H9 (cell line): ENCODE data around the gene SLC2A4. TPM values are rescaled to one million over a fixed set of nuclear protein-coding genes. Genes with fewer than 3 reads are reported as not detected.

Experiments used
- DNase-seq: peaks from one replicate; pipeline ENCODE4 v3.0.0-alpha.2; 2017
- H2AFZ ChIP-seq: one replicate; pipeline ENCODE4 v1.6.1; 2013; ENCODE audit warnings: mild to moderate bottlenecking, low read length, control low read depth, moderate library complexity
- H2AK5ac ChIP-seq: 2 replicates; pipeline ENCODE4 v1.6.1; 2013; ENCODE audit warnings: low read length, control low read depth, mixed read lengths; ENCODE audit not compliant: insufficient read length
- H2BK120ac ChIP-seq: one replicate; pipeline ENCODE4 v1.6.1; 2013; ENCODE audit warnings: low read depth, mild to moderate bottlenecking, low read length, control low read depth, inconsistent platforms; ENCODE audit not compliant: poor library complexity, severe bottlenecking
- H2BK12ac ChIP-seq: 2 replicates; pipeline ENCODE4 v1.6.1; 2013; ENCODE audit warnings: low read length, control low read depth, mixed read lengths, low read depth; ENCODE audit not compliant: insufficient read length
- H2BK15ac ChIP-seq: 2 replicates; pipeline ENCODE4 v1.6.1; 2013; ENCODE audit warnings: low read depth, low read length, control low read depth
- H2BK20ac ChIP-seq: one replicate; pipeline ENCODE4 v1.6.1; 2013; ENCODE audit warnings: low read depth, mild to moderate bottlenecking, low read length, control low read depth, inconsistent platforms; ENCODE audit not compliant: poor library complexity, severe bottlenecking
- H2BK5ac ChIP-seq: 2 replicates; pipeline ENCODE4 v1.6.1; 2013; ENCODE audit warnings: low read length, control low read depth, mixed read lengths; ENCODE audit not compliant: insufficient read length
- H3K14ac ChIP-seq: 2 replicates; pipeline ENCODE4 v1.6.1; 2013; ENCODE audit warnings: low read length, control low read depth; ENCODE audit not compliant: insufficient read depth
- H3K18ac ChIP-seq: 2 replicates; pipeline ENCODE4 v1.6.1; 2013; ENCODE audit warnings: low read depth, mild to moderate bottlenecking, mixed read lengths, low read length, control low read depth; ENCODE audit not compliant: insufficient read length
- H3K23ac ChIP-seq: 2 replicates; pipeline ENCODE4 v1.6.1; 2013; ENCODE audit warnings: low read length, control low read depth, mixed read lengths, low read depth; ENCODE audit not compliant: insufficient read length
- H3K23me2 ChIP-seq: 2 replicates; pipeline ENCODE4 v1.6.1; 2013; ENCODE audit warnings: low read depth, mild to moderate bottlenecking, mixed read lengths, low read length, control low read depth; ENCODE audit not compliant: insufficient read length, poor library complexity, severe bottlenecking
- H3K27ac ChIP-seq: 2 replicates; pipeline ENCODE4 v1.5.1; 2013; ENCODE audit warnings: low read length, control low read depth, mixed read lengths, low read depth; ENCODE audit not compliant: insufficient read length
- H3K27me3 ChIP-seq: 2 replicates; pipeline ENCODE4 v1.6.1; 2013; ENCODE audit warnings: low read length, control low read depth, inconsistent platforms; ENCODE audit not compliant: insufficient read depth
- H3K4ac ChIP-seq: 2 replicates; pipeline ENCODE4 v1.6.1; 2013; ENCODE audit warnings: low read depth, mild to moderate bottlenecking, control low read depth, inconsistent platforms, low read length, moderate library complexity
- H3K4me1 ChIP-seq: 2 replicates; pipeline ENCODE4 v1.6.1; 2013; ENCODE audit warnings: low read length, control low read depth, inconsistent platforms; ENCODE audit not compliant: insufficient read depth
- H3K4me2 ChIP-seq: 2 replicates; pipeline ENCODE4 v1.6.1; 2013; ENCODE audit warnings: low read length, control low read depth, mixed read lengths; ENCODE audit not compliant: insufficient read length, insufficient read depth
- H3K56ac ChIP-seq: 2 replicates; pipeline ENCODE4 v1.6.1; 2013; ENCODE audit warnings: low read depth, mild to moderate bottlenecking, mixed read lengths, low read length, control low read depth; ENCODE audit not compliant: insufficient read length
- H3K79me1 ChIP-seq: 2 replicates; pipeline ENCODE4 v1.6.1; 2013; ENCODE audit warnings: low read depth, mild to moderate bottlenecking, moderate library complexity, low read length, control low read depth, inconsistent platforms; ENCODE audit not compliant: insufficient read depth, poor library complexity, severe bottlenecking
- H3K79me2 ChIP-seq: 2 replicates; pipeline ENCODE4 v1.6.1; 2013; ENCODE audit warnings: low read length, control low read depth, inconsistent platforms; ENCODE audit not compliant: insufficient read depth
- H3K9ac ChIP-seq: 2 replicates; pipeline ENCODE4 v1.6.1; 2013; ENCODE audit warnings: low read length, control low read depth, mixed read lengths; ENCODE audit not compliant: insufficient read length; ENCODE audit errors: extremely low read depth
- H3K9me3 ChIP-seq: one replicate; pipeline ENCODE4 v1.6.1; 2013; ENCODE audit warnings: low read depth, low read length, inconsistent platforms; ENCODE audit not compliant: control insufficient read depth
- H3T11ph ChIP-seq: one replicate; pipeline ENCODE4 v1.6.1; 2013; ENCODE audit warnings: mild to moderate bottlenecking, low read length, control low read depth, inconsistent platforms
- H4K20me1 ChIP-seq: one replicate; pipeline ENCODE4 v1.6.1; 2013; ENCODE audit not compliant: control insufficient read depth, insufficient read length, insufficient read depth
- H4K5ac ChIP-seq: 2 replicates; pipeline ENCODE4 v1.6.1; 2013; ENCODE audit warnings: low read depth, mild to moderate bottlenecking, mixed read lengths, low read length, control low read depth; ENCODE audit not compliant: insufficient read length
- H4K8ac ChIP-seq: replicated peaks from 2 replicates; pipeline ENCODE4 v1.6.1; 2013; ENCODE audit warnings: low read length, control low read depth, mixed read lengths, low read depth; ENCODE audit not compliant: insufficient read length
- H4K91ac ChIP-seq: 2 replicates; pipeline ENCODE4 v1.6.1; 2013; ENCODE audit warnings: low read depth, mild to moderate bottlenecking, moderate library complexity, mixed read lengths, low read length, control low read depth; ENCODE audit not compliant: insufficient read length
- H3K27ac Mint-ChIP-seq, 3 experiments: 2 replicates in 2 of 3; 3 replicates in 1 of 3; pipeline ENCODE4 v1.8.0; 2020 to 2021; ENCODE audit warnings: mixed read lengths in 3 of 3, mild to moderate bottlenecking in 1 of 3, moderate library complexity in 1 of 3
- H3K27me3 Mint-ChIP-seq: 2 replicates; pipeline ENCODE4 v1.8.0; 2021; ENCODE audit warnings: low read depth, mild to moderate bottlenecking, moderate library complexity, mixed read lengths
- H3K36me3 Mint-ChIP-seq, 3 experiments: 2 replicates in 2 of 3; 3 replicates in 1 of 3; pipeline ENCODE4 v1.8.0; 2020 to 2021; ENCODE audit warnings: low read depth in 3 of 3, mixed read lengths in 3 of 3; ENCODE audit not compliant: insufficient read depth in 1 of 3
- H3K4me1 Mint-ChIP-seq, 2 experiments: 2 replicates each; pipeline ENCODE4 v1.8.0; 2020; ENCODE audit warnings: mixed read lengths in 2 of 2
- H3K4me3 Mint-ChIP-seq, 2 experiments: 2 replicates in 1 of 2; 3 replicates in 1 of 2; pipeline ENCODE4 v1.8.0; 2020 to 2021; ENCODE audit warnings: mild to moderate bottlenecking in 2 of 2, mixed read lengths in 2 of 2, moderate library complexity in 1 of 2
- H3K9me3 Mint-ChIP-seq, 2 experiments: 2 replicates in 1 of 2; 3 replicates in 1 of 2; pipeline ENCODE4 v1.8.0; 2020; ENCODE audit warnings: mild to moderate bottlenecking in 2 of 2, mixed read lengths in 2 of 2, moderate library complexity in 1 of 2
- WGBS: extraction: QIAGEN DNeasy Blood & Tissue Kit; methylation state at CpG from one replicate; pipeline ENCODE4 v1.1.7; 2013; ENCODE audit warnings: missing lambda C conversion rate, low lambda C conversion rate, mixed read lengths; ENCODE audit not compliant: insufficient read length; ENCODE audit errors: extremely low coverage; 5-methylcytosine and 5-hydroxymethylcytosine counted together
- total RNA-seq: library from RNA; stranded (reverse); gene quantifications from 2 replicates; pipeline ENCODE4 v1.2.1, GENCODE V29; 2021
- TF ChIP-seq, protein P1 (sequence below): fragments of 200-600 bp; sonication (generic); conservative IDR thresholded peaks from 3 replicates; pipeline ENCODE4 v1.8.0; 2021; ENCODE audit warnings: antibody characterized with exemption, mild to moderate bottlenecking

The SLC2A4 gene
- total RNA-seq, 1 experiment from 2014 or later = 4.4 TPM

DNA sequence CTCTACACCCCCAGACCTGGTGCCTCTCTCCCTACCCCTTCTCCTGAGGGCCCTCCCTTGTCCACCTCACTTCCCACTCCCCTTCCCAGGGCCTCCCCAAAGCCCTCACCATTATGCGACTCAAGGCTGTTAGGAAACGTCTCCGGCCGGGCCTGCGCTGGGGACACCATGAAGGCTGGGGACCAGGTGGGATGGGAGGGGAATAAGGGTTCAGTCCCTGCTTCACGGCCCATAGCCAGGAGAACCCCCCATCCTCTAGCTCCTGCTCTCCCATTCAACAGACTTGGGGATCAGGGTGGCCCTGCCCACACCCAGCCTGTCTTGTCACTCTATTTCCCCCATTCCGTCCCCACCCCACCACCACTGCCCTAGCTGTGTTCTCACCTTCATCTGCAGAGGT, 45.5 kb downstream of the SLC2A4 start:
- H4K20me1 ChIP-seq = no peaks in the 10 kb centered on the region
- no peak overlapping the region for H2AFZ ChIP-seq
- H2BK20ac ChIP-seq = no peak overlapping the region
- H3K23me2 ChIP-seq = peaks cover 14% of the 10 kb centered on the region
- H4K5ac ChIP-seq = no peak overlapping the region
- no peak for DNase-seq
- no peak overlapping the region for H3T11ph ChIP-seq
- Mint-ChIP-seq H3K27me3 (no peaks in the 10 kb centered on the region), H3K4me3 (no peak overlapping the region), H3K4me1 (peaks cover 14 to 15% of the 10 kb centered on the region in 2 experiments), H3K27ac (no peak overlapping the region), H3K36me3 (peaks cover 22 to 45% (median 45%) of the 10 kb centered on the region in 3 experiments; a peak in 6 of 7 replicates), H3K9me3 (no peaks in the 10 kb centered on the region)
- no peak overlapping the region for H3K9ac ChIP-seq
- no peak overlapping the region for H3K4ac ChIP-seq
- H3K4me2 ChIP-seq = no peak overlapping the region
- H3K79me1 ChIP-seq = no peaks in the 10 kb centered on the region
- no peak overlapping the region for H2BK12ac ChIP-seq
- TF ChIP-seq, protein P1, sequence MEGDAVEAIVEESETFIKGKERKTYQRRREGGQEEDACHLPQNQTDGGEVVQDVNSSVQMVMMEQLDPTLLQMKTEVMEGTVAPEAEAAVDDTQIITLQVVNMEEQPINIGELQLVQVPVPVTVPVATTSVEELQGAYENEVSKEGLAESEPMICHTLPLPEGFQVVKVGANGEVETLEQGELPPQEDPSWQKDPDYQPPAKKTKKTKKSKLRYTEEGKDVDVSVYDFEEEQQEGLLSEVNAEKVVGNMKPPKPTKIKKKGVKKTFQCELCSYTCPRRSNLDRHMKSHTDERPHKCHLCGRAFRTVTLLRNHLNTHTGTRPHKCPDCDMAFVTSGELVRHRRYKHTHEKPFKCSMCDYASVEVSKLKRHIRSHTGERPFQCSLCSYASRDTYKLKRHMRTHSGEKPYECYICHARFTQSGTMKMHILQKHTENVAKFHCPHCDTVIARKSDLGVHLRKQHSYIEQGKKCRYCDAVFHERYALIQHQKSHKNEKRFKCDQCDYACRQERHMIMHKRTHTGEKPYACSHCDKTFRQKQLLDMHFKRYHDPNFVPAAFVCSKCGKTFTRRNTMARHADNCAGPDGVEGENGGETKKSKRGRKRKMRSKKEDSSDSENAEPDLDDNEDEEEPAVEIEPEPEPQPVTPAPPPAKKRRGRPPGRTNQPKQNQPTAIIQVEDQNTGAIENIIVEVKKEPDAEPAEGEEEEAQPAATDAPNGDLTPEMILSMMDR = no peak
- H4K8ac ChIP-seq = no peak overlapping the region
- H3K14ac ChIP-seq = no peak overlapping the region
- no peak overlapping the region for H3K27ac ChIP-seq
- H3K56ac ChIP-seq = no peak overlapping the region
- H3K4me1 ChIP-seq = no peaks in the 10 kb centered on the region
- H3K27me3 ChIP-seq = no peaks in the 10 kb centered on the region
- peaks cover 2% of the 10 kb centered on the region; the same call in 1 of the 2 replicates for H3K79me2 ChIP-seq
- no peak overlapping the region for H2BK15ac ChIP-seq
- no peak overlapping the region for H3K23ac ChIP-seq
- no CpG with 5 or more reads among the region's 7 CpGs for WGBS
- no peak overlapping the region for H4K91ac ChIP-seq
- H3K9me3 ChIP-seq = no peaks in the 10 kb centered on the region
- no peak overlapping the region for H2BK120ac ChIP-seq
- H2AK5ac ChIP-seq = no peak overlapping the region
- no peak overlapping the region for H2BK5ac ChIP-seq
- H3K18ac ChIP-seq = no peak overlapping the region
